ENCODE measurements around the gene CALN1.

Gene CALN1

DNA sequence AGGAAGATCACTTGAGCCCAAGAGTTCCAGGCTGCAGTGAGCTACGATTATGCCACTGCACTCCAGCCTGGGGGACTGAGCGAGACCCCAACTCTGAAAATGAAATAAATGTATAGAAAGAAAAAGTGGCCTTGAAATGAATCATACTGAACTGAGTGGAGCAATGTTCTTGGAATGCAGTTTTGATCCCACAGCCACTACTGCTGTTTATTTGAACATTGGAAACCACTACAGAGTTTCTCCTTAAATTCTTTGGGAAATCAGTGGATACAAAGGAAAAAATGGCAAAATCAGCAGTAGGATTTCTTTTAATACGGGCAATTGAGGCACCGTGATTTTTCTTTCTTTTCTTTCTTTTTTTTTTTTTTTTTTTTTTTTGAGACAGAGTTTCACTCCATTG, 642.8 kb downstream of the CALN1 start:
- no peak overlapping the region for H3K4me3 ChIP-seq (replicated peaks in 1 of 2; ENCODE audit: low read depth in 2 of 2, low read length in 2 of 2)
- DNase-seq (ENCODE audit: low read depth in 2 of 2), result no peak
- TF ChIP-seq, protein P1, sequence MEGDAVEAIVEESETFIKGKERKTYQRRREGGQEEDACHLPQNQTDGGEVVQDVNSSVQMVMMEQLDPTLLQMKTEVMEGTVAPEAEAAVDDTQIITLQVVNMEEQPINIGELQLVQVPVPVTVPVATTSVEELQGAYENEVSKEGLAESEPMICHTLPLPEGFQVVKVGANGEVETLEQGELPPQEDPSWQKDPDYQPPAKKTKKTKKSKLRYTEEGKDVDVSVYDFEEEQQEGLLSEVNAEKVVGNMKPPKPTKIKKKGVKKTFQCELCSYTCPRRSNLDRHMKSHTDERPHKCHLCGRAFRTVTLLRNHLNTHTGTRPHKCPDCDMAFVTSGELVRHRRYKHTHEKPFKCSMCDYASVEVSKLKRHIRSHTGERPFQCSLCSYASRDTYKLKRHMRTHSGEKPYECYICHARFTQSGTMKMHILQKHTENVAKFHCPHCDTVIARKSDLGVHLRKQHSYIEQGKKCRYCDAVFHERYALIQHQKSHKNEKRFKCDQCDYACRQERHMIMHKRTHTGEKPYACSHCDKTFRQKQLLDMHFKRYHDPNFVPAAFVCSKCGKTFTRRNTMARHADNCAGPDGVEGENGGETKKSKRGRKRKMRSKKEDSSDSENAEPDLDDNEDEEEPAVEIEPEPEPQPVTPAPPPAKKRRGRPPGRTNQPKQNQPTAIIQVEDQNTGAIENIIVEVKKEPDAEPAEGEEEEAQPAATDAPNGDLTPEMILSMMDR (IDR thresholded peaks at IDR 0.05; ENCODE audit: low read depth, low read length), result no peak

DNA sequence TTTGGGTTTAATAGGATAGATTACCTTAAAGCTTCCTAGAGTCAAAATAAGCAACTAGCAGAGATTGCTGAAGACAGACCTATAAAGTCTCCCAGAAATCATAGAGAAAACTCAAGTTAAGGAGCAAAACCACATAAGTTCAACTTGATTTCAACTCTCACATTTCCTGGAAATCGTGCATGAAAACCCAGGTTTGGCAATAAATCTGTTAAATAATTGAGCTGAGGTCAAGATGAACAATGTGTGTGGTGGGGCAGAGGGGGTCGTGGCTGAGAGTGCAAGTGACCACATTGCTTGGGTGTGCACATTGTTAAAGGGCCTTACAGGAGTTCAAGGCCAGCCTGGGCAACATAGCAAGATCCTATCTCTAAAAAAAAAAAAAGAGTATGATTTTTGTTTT, 643.7 kb downstream of the CALN1 start:
- TF ChIP-seq, protein P1 (IDR thresholded peaks at IDR 0.05; ENCODE audit: low read depth, low read length), result no peak
- no peak overlapping the region for H3K4me3 ChIP-seq (replicated peaks in 1 of 2; ENCODE audit: low read depth in 2 of 2, low read length in 2 of 2)
- no peak for DNase-seq (ENCODE audit: low read depth in 2 of 2)

DNA sequence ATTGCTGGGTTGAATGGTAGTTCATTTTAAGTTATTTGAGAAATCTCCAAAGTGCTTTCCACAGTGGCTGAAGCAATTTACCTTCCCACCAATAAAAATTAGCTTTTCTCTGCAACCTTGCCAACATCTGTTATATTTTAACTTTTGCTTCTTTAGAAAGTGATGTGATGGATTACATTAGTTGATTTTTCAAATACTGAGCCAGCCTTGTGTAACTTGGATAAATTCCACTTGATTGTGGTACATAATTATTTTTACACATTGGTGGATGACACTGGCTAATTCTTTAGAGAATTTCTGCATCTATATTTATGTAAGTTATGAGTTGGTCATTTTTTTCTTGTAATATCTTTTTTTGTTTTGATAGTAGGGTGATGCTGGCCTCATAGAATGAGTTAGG, 646.1 kb downstream of the CALN1 start:
- TF ChIP-seq, protein P1 (IDR thresholded peaks at IDR 0.05; ENCODE audit: low read depth, low read length), result no peak
- no peak overlapping the region for H3K4me3 ChIP-seq (replicated peaks in 1 of 2; ENCODE audit: low read depth in 2 of 2, low read length in 2 of 2)
- DNase-seq (ENCODE audit: low read depth in 2 of 2), result no peak

DNA sequence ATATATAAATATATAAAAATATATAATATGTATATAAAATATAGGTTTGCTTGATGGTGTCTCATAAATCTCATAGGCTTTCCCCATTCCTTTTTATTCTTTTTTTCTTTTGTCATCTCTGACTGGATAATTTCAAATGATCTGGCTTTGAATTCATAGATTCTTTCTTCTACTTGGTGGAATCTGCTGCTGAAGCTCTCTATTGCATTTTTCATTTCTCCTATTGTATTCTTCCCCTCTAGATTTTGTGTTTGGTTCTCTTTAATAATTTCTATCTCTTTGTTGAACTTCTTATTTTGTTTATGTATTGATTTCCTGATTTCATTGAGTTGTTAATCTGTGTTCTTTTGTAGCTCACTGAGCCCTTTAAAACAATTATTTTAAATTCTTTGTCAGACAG, 650.8 kb downstream of the CALN1 start:
- DNase-seq (ENCODE audit: low read depth in 2 of 2), result no peak
- TF ChIP-seq, protein P1 (IDR thresholded peaks at IDR 0.05; ENCODE audit: low read depth, low read length), result no peak
- no peak overlapping the region for H3K4me3 ChIP-seq (replicated peaks in 1 of 2; ENCODE audit: low read depth in 2 of 2, low read length in 2 of 2)

DNA sequence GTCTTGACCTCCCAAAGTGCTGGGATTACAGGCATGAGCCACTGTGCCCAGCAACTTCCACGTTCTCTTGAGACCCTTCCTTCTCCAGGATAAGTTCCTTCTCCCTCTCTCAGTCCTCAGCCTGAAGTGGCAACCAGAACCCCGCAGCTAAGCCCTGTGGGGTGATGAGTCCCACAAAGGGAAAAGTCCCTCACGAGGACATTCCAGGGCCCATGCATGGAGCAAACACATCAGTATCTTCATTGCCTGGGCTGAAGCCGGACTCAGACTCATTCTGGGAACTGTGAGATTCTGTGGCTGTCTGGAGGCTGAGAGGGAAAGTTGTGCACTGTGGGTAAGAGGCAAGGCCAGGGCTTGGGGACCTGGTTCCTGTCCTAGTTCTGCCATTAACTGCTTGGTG, 657.3 kb downstream of the CALN1 start:
- TF ChIP-seq, protein P1 (IDR thresholded peaks at IDR 0.05; ENCODE audit: low read depth, low read length), result no peak
- no peak for DNase-seq (ENCODE audit: low read depth in 2 of 2)
- no peak overlapping the region for H3K4me3 ChIP-seq (replicated peaks in 1 of 2; ENCODE audit: low read depth in 2 of 2, low read length in 2 of 2)

DNA sequence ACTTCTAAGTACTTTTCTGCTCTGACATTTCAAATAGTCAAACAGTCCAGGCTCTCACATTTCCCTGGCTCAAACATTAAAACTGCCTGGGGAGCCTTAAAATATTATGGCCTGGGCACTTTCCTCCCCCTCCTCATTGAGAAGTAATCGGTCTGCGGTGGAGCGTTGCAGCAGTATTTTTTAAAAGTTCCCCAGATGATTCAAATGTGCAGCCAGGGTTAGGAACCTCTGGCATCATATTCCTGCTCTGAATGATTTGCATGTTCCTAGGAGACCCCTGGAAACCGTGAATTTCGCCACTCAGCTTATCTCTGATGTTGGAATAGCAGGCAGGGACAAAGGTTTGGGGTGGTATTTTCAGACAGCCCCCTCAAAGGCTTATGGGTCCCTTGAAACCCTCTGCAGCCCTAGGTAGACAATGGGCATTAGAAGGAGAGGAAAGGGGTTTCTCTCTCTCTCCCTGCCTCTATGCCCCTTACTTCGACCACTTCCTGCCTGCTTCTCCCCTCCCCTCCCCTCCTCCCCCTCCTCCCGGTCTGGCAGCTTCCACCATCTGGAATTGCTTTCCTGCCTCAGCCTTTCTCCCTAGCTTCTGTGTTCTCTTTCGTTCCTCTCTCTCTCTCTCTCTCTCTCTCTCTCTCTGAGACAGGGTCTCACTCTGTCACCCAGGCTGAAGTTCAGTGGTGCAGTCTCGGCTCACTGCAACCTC, 658.0 kb downstream of the CALN1 start:
- TF ChIP-seq, protein P1 (IDR thresholded peaks at IDR 0.05; ENCODE audit: low read depth, low read length), result no peak
- DNase-seq (ENCODE audit: low read depth in 2 of 2), result no peak
- no peak overlapping the region for H3K4me3 ChIP-seq (replicated peaks in 1 of 2; ENCODE audit: low read depth in 2 of 2, low read length in 2 of 2)

GRCh38 chr7:71753236-71753635, 658.9 kb downstream of the CALN1 start:
- TF ChIP-seq, protein P1 (IDR thresholded peaks at IDR 0.05; ENCODE audit: low read depth, low read length), result no peak
- no peak overlapping the region for H3K4me3 ChIP-seq (replicated peaks in 1 of 2; ENCODE audit: low read depth in 2 of 2, low read length in 2 of 2)
- no peak for DNase-seq (ENCODE audit: low read depth in 2 of 2)
